Stimulated activated memory B cell treated with anti-CD40 and anti-IgM and Interleukin-4, amounts not matched to agents 10 μg/mL and 1 μg/mL and 100 μg/mL, for 72 hours (primary cell): ENCODE results near the gene TRPM2.

Source experiments
- ATAC-seq: fragments of 150-1000 bp; cut with Tn5 transposase; 2 replicates; pipeline ENCODE4 v1.10.0; 2021
- H3K27ac Mint-ChIP-seq: one replicate; pipeline ENCODE4 v1.8.0; 2022; ENCODE audit warnings: mild to moderate bottlenecking, mixed read lengths
- H3K27me3 Mint-ChIP-seq: one replicate; pipeline ENCODE4 v1.8.0; 2022; ENCODE audit warnings: mixed read lengths
- H3K36me3 Mint-ChIP-seq: one replicate; pipeline ENCODE4 v1.8.0; 2022; ENCODE audit warnings: mixed read lengths
- H3K4me1 Mint-ChIP-seq: one replicate; pipeline ENCODE4 v1.8.0; 2022; ENCODE audit warnings: mixed read lengths
- H3K4me3 Mint-ChIP-seq: one replicate; pipeline ENCODE4 v1.8.0; 2022; ENCODE audit warnings: mild to moderate bottlenecking, moderate library complexity, mixed read lengths
- H3K9me3 Mint-ChIP-seq: one replicate; pipeline ENCODE4 v1.8.0; 2022; ENCODE audit warnings: mixed read lengths

TRPM2 gene

DNA sequence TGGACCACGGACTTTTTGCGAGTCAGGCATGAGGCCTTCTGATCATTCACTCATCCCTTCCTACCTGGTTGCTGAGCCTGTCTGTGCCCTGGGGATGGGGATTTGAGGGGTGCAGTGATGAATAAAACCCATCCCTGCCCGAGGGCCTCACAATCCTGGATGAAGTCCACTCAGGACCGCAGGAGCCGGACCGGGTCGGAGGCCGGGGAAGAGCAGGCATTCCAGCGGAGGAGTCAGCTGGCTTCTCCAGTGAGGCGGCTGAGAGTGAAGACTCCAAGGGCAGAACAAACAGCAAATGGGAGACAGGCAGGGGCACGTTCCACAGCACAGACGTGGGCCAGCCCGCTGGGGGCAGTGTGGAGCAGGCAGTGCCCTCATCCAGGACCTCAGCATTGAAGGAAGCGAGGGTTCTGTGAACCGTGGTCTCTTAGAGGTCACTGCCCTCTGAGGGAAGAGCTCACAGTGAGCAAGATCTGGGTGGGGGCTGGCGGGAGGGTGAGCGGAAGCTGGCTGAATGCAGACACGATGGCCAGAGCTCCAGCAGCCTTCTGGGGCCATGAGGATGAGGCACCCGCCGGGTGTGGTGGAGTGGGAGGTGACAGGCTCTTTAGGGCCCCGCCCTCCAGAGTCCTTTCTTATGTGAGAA is 91.0 kb downstream of the TRPM2 start:
- Mint-ChIP-seq H3K27me3 (peaks cover 28% of the 10 kb centered on the region), H3K36me3 (peaks cover 9% of the 10 kb centered on the region), H3K4me1 (peaks cover 15% of the 10 kb centered on the region), H3K27ac (no peak overlapping the region), H3K4me3 (no peak overlapping the region), H3K9me3 (no peaks in the 10 kb centered on the region)
- ATAC-seq: no peak

DNA sequence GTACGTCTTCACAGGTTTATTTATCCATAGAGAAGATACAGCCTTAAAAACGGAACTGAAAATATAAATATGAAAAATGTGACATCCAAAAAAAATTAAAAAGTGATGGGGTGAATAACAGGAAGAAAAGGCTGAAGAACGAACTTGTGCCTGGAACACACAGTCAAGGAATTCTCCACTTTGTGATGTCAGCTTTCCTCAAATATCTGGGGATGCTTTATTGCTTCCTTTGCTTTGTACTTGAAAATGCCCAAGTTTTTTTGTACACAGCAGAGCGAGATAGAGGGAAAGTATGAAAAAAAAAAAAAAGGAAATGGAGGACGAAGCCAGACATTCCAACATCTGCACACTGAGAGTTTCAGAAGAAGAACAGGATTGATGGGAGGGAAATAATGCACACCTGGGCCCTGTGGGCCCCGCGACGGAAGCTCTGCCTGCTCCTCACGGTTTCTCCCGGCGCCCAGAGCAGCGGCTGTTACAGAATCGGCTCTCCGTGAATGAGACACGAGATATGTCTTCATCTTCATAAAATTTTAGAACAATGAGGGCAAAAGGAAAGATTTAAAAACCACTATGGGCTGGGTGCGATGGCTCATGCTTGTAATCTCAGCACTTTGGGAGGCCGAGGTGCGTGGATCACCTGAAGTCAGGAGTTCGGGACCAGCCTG is 91.9 kb downstream of the TRPM2 start:
- no peak overlapping the region for H3K27ac Mint-ChIP-seq
- peaks cover 33% of the 10 kb centered on the region for H3K27me3 Mint-ChIP-seq
- H3K9me3 Mint-ChIP-seq: no peaks in the 10 kb centered on the region
- no peak overlapping the region for H3K4me3 Mint-ChIP-seq
- peaks cover 3% of the 10 kb centered on the region for H3K36me3 Mint-ChIP-seq
- ATAC-seq: no peak
- peaks cover 15% of the 10 kb centered on the region for H3K4me1 Mint-ChIP-seq

DNA sequence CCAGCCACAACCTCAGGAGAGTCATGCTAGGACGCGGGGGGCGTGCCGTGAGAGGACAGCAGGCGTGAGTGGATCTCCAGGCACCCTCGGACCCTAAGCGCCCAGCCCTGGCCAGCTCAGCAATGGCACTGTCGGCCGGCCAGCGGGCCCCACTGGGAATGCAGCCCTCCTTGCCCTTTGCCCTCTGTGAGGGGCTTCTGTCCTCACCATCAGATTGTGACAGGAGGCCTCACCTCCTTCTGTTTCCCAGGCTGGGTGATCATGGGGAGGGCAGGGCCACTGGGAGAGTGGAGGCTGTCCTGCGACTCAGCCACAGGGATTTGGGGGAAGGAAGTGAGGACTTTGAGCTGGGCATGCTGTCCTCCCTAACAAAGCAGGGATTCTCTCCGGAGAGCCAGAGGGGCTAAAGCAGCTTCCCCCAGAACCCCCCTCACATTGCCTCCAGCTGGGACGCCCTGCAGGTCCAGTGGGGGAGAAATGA is 95.3 kb downstream of the TRPM2 start:
- Mint-ChIP-seq H3K27me3 (peaks cover 44% of the 10 kb centered on the region), H3K4me3 (no peak overlapping the region), H3K9me3 (peaks cover 10% of the 10 kb centered on the region), H3K4me1 (peaks cover 15% of the 10 kb centered on the region), H3K36me3 (no peaks in the 10 kb centered on the region), H3K27ac (no peak overlapping the region)
- no peak for ATAC-seq

DNA sequence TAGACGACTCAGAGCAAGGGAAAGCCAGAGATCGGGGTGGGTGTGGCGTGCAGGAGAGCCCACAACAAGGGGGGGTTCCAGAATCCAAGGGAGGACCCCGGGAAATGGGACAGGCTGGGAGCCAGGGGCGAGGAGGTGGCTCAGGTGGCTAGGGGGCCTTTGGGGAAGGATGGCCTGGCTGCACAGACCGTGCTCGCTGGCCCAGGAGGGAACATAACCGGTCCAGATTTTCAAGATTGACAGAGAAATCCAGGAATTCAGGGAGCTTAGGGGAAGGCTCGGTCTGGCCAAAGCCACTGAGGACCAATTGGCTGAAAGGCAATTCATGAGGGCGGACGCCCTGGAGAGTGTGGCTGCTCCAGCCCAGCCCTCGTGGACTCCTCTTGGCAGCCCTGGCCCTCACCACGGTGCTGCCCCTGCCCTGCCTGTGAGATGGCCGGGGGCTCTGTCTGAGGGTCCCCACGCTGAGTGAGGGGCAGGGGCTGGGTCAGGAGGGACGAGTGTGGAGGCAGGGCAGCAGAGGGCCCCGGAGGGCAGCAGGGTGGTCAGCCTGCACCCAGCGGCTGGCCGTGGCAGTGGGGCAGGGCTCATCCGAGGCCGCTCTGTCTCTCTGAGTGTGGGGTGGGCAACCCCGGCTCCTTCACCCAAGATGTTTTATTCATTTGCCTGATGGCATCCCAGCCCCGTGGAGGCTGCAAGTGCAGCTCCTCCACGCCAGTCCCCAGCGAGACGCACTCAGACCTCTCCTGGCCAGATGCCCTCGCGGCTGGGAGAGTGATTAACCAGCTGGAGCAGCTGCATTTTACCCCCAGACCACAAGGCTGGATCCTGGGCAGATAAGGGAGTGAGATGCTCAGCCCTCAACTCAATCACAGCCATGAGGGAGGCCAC is 96.3 kb downstream of the TRPM2 start:
- peak; percentile 22 for ATAC-seq
- Mint-ChIP-seq H3K36me3 (no peaks in the 10 kb centered on the region), H3K9me3 (peaks cover 17% of the 10 kb centered on the region), H3K4me1 (peaks cover 5% of the 10 kb centered on the region), H3K4me3 (no peak overlapping the region), H3K27ac (no peak overlapping the region), H3K27me3 (peaks cover 38% of the 10 kb centered on the region)

DNA sequence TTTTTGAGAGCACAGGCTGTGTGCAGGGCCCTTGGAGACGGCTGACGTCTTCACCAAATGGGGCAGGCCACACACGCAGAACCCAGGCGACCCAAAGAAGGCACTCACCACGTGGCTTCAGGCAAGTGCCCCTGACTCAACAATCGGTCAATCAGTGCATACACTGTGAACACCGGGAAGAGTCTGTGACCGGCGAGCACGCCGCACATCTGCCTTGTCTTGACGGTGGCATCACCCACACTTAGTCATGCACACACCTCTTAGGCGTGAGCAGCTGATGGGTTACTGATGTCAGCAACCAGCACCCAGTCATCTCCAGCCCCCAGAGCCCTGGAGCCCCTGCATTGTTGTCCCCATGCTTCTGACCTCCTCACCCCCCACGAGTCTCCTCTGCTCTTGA is 97.0 kb downstream of the TRPM2 start:
- H3K36me3 Mint-ChIP-seq: no peaks in the 10 kb centered on the region
- peaks cover 31% of the 10 kb centered on the region for H3K27me3 Mint-ChIP-seq
- peaks cover 17% of the 10 kb centered on the region for H3K9me3 Mint-ChIP-seq
- no peak overlapping the region for H3K4me3 Mint-ChIP-seq
- no peak overlapping the region for H3K27ac Mint-ChIP-seq
- H3K4me1 Mint-ChIP-seq: no peaks in the 10 kb centered on the region
- ATAC-seq: no peak

DNA sequence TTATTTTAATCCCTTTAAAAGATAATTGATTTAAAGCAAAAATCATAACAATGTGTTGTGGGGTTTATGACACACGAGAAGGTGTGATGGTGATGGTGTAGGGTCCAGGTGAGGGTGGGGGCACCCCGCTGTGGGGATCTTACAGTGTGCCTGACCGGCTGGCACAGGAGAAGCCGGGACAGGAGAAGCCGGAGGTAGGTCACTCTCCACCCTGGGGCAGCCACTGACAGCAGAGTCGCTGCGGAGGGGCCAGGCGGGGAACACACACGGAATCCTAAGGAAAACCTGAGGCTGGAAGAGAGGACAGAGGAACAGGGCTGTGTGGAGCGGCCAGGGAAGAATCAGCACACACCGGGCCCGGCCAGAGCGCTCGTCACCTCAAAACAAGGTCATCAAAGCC is 97.6 kb downstream of the TRPM2 start:
- H3K36me3 Mint-ChIP-seq: no peaks in the 10 kb centered on the region
- no peak overlapping the region for H3K27ac Mint-ChIP-seq
- no peak overlapping the region for H3K4me3 Mint-ChIP-seq
- peaks cover 28% of the 10 kb centered on the region for H3K27me3 Mint-ChIP-seq
- H3K4me1 Mint-ChIP-seq: no peaks in the 10 kb centered on the region
- H3K9me3 Mint-ChIP-seq: peaks cover 17% of the 10 kb centered on the region
- no peak for ATAC-seq

DNA sequence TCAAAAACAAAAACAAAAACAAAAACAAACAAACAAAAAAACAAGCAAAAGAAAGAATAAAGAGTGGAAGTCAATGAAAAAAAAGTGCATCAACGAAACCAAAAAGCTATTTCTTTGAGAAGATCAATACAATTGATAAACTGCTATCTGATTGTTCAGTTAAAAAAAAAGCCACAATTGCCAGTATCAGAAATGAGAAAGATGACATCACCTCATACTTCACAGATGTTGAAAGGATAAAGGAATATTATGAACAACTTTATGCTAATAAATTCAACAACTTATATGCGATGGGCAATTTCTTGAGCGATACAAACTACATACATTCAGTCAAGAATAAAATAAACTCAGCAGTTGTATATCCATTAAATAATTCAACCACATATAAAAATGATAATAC is 99.7 kb downstream of the TRPM2 start:
- H3K36me3 Mint-ChIP-seq: no peaks in the 10 kb centered on the region
- no peak overlapping the region for H3K27ac Mint-ChIP-seq
- H3K27me3 Mint-ChIP-seq: peaks cover 28% of the 10 kb centered on the region
- H3K4me3 Mint-ChIP-seq: no peak overlapping the region
- H3K4me1 Mint-ChIP-seq: no peaks in the 10 kb centered on the region
- peaks cover 17% of the 10 kb centered on the region for H3K9me3 Mint-ChIP-seq
- no peak for ATAC-seq

DNA sequence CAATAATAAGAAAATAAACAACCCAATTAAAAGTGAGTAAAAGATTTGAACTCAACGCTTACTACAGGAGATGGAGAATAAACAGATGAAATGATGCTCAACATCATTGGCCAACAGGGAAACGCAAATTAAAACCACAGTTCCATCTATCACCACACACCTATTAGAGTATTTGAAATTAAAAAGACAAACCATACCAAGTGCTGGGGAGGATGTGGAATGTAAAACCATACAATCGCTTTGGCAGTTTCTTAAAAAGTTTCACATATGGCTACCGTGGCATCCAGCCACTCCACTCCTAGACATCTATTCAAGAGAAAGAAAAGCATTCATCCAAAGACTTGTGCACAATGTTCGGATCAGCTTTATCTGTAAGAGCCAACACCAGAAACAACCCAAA is 100.6 kb downstream of the TRPM2 start:
- H3K27me3 Mint-ChIP-seq: peaks cover 20% of the 10 kb centered on the region
- H3K9me3 Mint-ChIP-seq: peaks cover 17% of the 10 kb centered on the region
- H3K36me3 Mint-ChIP-seq: no peaks in the 10 kb centered on the region
- H3K4me3 Mint-ChIP-seq: no peak overlapping the region
- no peaks in the 10 kb centered on the region for H3K4me1 Mint-ChIP-seq
- no peak for ATAC-seq
- H3K27ac Mint-ChIP-seq: no peak overlapping the region

DNA sequence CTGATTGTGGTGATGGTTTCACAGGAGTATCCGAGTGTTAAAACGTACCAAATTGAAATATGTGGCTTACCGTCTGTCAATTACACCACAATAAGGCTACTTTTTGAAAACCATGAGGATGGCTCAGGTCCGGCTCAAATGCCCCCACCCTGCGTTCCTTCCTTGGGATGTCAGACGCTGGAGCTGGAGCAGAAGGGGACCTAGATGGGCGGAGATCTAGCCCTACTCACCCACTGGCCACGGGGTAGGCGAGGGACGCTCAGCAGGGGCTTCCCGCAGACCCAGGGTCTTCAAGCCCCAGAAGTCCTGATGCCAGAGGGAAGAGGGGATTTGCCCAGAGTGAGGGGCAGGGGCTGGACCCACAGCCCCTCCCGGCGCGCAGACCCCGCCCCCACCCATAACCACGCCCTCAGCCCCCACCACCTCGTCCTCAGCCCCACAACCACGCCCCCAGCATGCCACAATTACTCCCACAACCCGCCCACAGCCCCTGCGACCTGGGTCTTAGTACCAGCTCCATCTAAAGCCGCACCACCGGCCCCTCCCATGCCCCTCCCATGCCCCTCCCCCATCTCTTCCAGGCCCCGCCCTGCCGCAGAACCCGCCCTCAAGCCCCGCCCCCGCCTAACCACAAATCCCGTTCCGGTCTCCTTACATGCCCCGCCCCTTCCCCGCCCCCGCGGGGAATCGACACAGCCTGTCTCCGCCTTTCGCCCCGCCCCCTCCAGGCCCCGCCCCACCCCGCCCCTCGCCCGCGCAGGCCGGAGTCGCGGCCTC is 101.5 kb downstream of the TRPM2 start, which contains the start of gene LRRC3:
LRRC3 (plus strand) TSS at position 764 of the 777 bp plus-strand sequence. CDS start 1,135 bp downstream, outside the sequence.
- peak within 1 kb of the TSS; percentile 82 for H3K4me3 Mint-ChIP-seq
- H3K9me3 Mint-ChIP-seq: peaks cover 17% of the 10 kb centered on the region
- peaks cover 15% of the 10 kb centered on the region for H3K27me3 Mint-ChIP-seq
- H3K4me1 Mint-ChIP-seq: no peaks in the 10 kb centered on the region
- peak; percentile 70 for ATAC-seq
- no peaks in the 10 kb centered on the region for H3K36me3 Mint-ChIP-seq
- no peak within 1 kb of the TSS for H3K27ac Mint-ChIP-seq

DNA sequence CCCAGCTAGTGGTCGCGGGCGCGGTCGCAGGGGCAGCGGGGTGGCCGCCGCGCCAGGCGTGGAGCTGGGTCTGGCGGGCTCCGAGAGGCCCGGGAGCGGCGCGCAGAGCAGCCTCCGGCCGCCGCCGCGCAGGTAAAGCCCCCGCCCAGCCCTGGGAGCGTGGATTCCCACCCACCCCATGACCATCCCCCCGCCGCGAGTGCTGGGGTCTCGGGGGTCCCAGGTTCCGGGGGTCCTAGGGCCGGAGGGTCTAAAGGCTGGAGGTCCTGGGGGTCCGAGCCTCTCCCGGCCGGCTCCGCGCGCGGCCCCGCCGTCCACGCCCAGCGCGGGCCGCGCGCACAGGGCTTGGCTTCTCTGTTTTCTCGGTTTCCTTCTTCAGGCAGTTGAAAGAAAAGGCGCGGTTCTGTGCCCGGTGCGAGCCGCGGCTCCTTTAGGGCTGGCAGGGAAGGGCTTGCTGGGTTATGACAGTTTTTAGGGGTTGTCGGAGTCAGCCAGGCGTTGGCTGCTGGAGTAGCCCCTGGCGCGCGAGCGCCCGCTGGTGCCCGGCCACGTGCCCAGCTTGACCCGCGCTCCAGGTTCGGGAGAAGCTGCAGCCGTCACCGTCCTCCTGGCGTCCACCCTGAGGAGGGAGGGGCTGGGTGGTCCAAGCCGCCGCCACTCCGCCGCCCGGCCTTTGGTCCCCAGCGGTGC is 102.2 kb downstream of the TRPM2 start:
- H3K4me3 Mint-ChIP-seq: peak overlapping the region; percentile 82
- peak; percentile 63 for ATAC-seq
- H3K36me3 Mint-ChIP-seq: no peaks in the 10 kb centered on the region
- H3K4me1 Mint-ChIP-seq: no peaks in the 10 kb centered on the region
- no peak overlapping the region for H3K27ac Mint-ChIP-seq
- peaks cover 17% of the 10 kb centered on the region for H3K9me3 Mint-ChIP-seq
- H3K27me3 Mint-ChIP-seq: peaks cover 17% of the 10 kb centered on the region

DNA sequence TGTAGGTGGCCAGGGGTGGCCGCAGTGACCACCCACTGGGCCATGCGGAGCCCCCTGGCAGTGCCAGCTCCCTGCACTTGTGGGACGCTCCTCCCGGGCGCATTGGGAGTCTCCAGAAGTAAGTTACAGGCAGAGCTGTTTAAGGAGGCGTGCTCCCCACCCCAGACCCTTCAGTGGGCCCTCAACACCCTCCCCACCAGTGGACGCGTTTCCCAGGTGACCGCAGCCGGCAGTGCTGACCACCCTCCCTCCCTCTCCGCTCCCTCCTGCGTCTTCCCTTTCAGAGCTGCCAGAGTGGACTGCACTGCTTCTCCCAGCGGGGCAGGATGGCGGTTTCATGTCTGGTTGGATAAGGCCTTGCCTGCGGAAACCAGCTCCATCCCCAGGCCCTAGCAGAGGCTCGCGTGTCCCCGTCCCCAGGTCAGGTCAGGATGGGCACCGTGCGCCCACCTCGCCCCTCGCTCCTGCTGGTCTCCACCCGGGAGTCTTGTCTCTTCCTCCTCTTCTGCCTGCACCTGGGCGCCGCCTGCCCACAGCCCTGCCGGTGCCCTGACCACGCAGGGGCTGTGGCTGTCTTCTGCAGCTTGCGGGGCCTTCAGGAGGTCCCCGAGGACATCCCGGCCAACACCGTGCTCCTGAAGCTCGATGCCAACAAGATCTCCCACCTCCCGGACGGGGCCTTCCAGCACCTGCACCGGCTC is 102.9 kb downstream of the TRPM2 start:
- peaks cover 15% of the 10 kb centered on the region for H3K27me3 Mint-ChIP-seq
- H3K4me3 Mint-ChIP-seq: peak overlapping the region; percentile 82
- H3K4me1 Mint-ChIP-seq: no peaks in the 10 kb centered on the region
- H3K27ac Mint-ChIP-seq: no peak overlapping the region
- no peaks in the 10 kb centered on the region for H3K36me3 Mint-ChIP-seq
- H3K9me3 Mint-ChIP-seq: peaks cover 17% of the 10 kb centered on the region
- ATAC-seq: no peak

DNA sequence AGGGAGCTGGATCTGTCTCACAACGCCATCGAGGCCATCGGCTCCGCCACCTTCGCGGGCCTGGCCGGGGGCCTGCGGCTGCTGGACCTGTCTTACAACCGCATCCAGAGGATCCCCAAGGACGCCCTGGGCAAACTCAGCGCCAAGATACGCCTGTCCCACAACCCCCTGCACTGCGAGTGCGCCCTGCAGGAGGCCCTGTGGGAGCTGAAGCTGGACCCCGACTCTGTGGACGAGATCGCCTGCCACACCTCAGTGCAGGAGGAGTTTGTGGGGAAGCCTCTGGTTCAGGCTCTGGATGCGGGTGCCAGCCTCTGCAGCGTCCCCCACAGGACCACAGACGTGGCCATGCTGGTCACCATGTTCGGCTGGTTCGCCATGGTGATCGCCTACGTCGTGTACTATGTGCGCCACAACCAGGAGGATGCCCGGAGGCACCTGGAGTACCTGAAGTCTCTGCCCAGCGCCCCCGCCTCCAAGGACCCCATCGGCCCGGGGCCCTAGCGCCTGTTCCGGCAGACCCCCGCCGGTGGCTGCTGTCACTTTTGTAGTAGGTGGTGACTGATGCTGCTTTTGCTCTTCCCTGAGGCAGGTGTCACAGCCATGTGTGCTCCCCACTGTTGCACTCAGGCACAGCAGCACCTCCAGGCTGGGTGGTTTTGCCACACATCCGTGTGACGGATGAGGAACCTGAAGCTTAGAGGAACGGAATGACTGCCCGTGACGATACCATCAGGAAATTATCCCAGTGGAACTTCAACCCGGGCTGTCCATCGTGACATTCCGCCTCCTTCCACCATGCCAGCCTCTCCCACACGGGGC is 103.7 kb downstream of the TRPM2 start:
- Mint-ChIP-seq H3K4me1 (no peaks in the 10 kb centered on the region), H3K36me3 (no peaks in the 10 kb centered on the region), H3K27ac (no peak overlapping the region), H3K9me3 (peaks cover 14% of the 10 kb centered on the region), H3K4me3 (peak overlapping the region; percentile 43), H3K27me3 (peaks cover 14% of the 10 kb centered on the region)
- ATAC-seq: no peak

DNA sequence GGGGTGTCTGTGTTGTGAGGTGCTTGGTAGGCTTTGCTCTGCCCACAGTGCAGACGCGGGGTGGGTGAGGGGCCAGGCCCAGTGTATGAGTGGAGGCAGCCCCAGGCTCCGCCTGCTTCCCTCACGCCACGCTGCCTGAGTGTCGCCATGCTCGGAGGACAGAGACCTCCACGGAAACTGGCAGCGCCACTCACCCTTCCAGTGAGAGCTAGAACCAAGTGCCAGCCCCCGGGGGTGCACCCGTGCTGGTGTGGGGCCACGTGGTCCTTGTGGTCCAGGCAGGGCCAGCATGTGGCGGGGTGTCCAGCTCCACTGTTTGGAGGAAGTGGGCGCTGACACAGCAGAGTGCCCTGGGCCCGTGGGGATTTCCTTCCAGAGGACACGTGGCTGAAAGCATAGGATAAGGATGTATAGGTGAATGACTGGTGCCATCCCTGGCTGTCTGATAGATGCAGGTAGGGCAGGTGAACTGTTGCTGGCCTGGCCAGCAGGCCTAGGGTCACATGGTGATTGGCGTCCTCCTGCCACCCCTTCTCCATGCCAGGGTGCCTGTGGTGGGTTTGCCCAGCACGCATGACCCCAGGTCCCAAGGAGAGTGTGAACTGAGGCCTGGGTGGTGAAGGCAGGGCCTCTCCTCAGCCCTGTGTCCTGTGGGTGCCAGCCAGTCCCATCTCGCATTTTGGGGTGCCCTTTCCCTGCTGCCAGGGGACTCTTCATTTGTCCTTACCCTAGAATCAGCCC is 105.7 kb downstream of the TRPM2 start:
- Mint-ChIP-seq H3K36me3 (no peaks in the 10 kb centered on the region), H3K4me1 (no peaks in the 10 kb centered on the region), H3K4me3 (no peak overlapping the region), H3K27me3 (peaks cover 27% of the 10 kb centered on the region), H3K9me3 (peaks cover 4% of the 10 kb centered on the region), H3K27ac (no peak overlapping the region)
- no peak for ATAC-seq
